PC-9 (cell line): ENCODE data around the gene LMO7. TPM values are rescaled to one million over a fixed set of nuclear protein-coding genes. Genes with fewer than 3 reads are reported as not detected.

Experiments used
- BruUV-seq: library from RNA; stranded (reverse); fragments of 400-500 nt; replicated peaks from 2 replicates; lab custom pipeline; 2021; lab: Mats Ljungman, UMichigan
- CTCF ChIA-PET: fragments of 300-600 bp; sonication (Branson Sonifier 250); formaldehyde crosslinking; loops from one replicate; lab custom pipeline; 2022; ENCODE audit warnings: antibody characterized with exemption; lab: Charles Lee
- POLR2A ChIA-PET: fragments of 300-600 bp; sonication (Branson Sonifier 250); formaldehyde crosslinking; loops from one replicate; lab custom pipeline; 2022; ENCODE audit warnings: antibody characterized with exemption; ENCODE audit not compliant: unreplicated experiment; lab: Charles Lee
- DNase-seq, 2 experiments: peaks; one replicate each; pipeline versions ENCODE4 v3.0.0 to v3.0.0-alpha.2; 2015 to 2022; ENCODE audit warnings: mixed read lengths in 1 of 2
- H2AFZ ChIP-seq: fragments of 200-600 bp; sonication (generic); 2 replicates; pipeline ENCODE4 v1.8.1; 2017; ENCODE audit warnings: antibody characterized with exemption
- H3F3A ChIP-seq: fragments of 200-600 bp; sonication (generic); 2 replicates; pipeline ENCODE4 v1.8.1; 2017; ENCODE audit warnings: antibody characterized with exemption, mild to moderate bottlenecking, low read depth; ENCODE audit not compliant: insufficient read depth
- H3K27ac ChIP-seq: fragments of 200-600 bp; sonication (generic); 2 replicates; pipeline ENCODE4 v1.6.1; 2016; ENCODE audit warnings: mixed run types
- H3K27me3 ChIP-seq: fragments of 200-600 bp; sonication (generic); 2 replicates; pipeline ENCODE4 v1.6.1; 2016; ENCODE audit warnings: low read depth, mixed run types; ENCODE audit not compliant: insufficient read depth
- H3K36me3 ChIP-seq: fragments of 200-600 bp; sonication (generic); 2 replicates; pipeline ENCODE4 v1.6.1; 2016; ENCODE audit warnings: low read depth, mixed run types
- H3K4me1 ChIP-seq: fragments of 200-600 bp; sonication (generic); replicated peaks from 2 replicates; pipeline ENCODE4 v1.6.1; 2016; ENCODE audit warnings: mixed run types; ENCODE audit not compliant: insufficient read depth
- H3K4me2 ChIP-seq: fragments of 200-600 bp; sonication (generic); 2 replicates; pipeline ENCODE4 v1.6.1; 2017; ENCODE audit warnings: mixed run types
- H3K4me3 ChIP-seq: fragments of 200-600 bp; sonication (generic); 2 replicates; pipeline ENCODE4 v1.6.1; 2016; ENCODE audit warnings: mixed run types
- H3K79me2 ChIP-seq: fragments of 200-600 bp; sonication (generic); 2 replicates; pipeline ENCODE4 v1.6.1; 2017; ENCODE audit warnings: low read depth, mixed run types
- H3K9me2 ChIP-seq: fragments of 200-600 bp; sonication (generic); 2 replicates; pipeline ENCODE4 v1.8.1; 2017; ENCODE audit warnings: mild to moderate bottlenecking; ENCODE audit not compliant: insufficient read depth
- H3K9me3 ChIP-seq: fragments of 200-600 bp; sonication (generic); 2 replicates; pipeline ENCODE4 v1.8.1; 2016; ENCODE audit warnings: low read depth; ENCODE audit not compliant: insufficient read depth
- H4K20me1 ChIP-seq: fragments of 200-600 bp; sonication (generic); 2 replicates; pipeline ENCODE4 v1.8.1; 2017; ENCODE audit not compliant: insufficient read depth
- EZH2 ChIP-seq: fragments of 200-600 bp; sonication (generic); IDR thresholded peaks from 2 replicates; pipeline ENCODE4 v1.8.0; 2017; ENCODE audit warnings: antibody characterized with exemption, low read depth
- intact Hi-C: fragments of 100-400 bp; cut with micrococcal nuclease; formaldehyde crosslinking; loops from one replicate; pipeline ENCODE4 v1.10.0; 2022; ENCODE audit not compliant: unreplicated experiment
- total RNA-seq: library from RNA; stranded (reverse); gene quantifications from 2 replicates; pipeline ENCODE4 v1.2.3, GENCODE V29; 2021
- TF ChIP-seq, protein P1 (sequence below): fragments of 200-600 bp; sonication (generic); conservative IDR thresholded peaks from 2 replicates; pipeline ENCODE4 v1.6.1; 2017; ENCODE audit warnings: mixed run types, antibody characterized with exemption, mild to moderate bottlenecking, moderate library complexity

LMO7 gene
- total RNA-seq, 1 experiment from 2014 or later, result 93.0 TPM

DNA sequence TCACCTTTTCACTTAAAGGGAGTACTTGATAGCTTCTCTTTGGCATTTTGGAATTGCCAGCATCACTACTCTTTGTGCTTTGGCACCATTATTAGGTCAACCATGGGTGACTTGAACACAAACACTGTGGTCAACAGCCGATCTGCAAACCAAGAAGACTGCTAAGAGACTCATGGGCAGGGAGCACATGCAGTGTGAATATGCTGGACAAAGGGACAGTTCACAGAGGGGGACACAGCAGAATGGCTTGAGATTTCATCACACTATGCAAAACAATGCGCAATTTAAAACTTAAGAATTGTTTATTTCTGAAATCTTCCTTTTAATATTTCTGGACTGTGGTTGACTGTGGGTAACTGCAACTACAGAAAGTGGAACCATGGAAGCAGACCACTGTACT lies 64.4 kb downstream of the LMO7 start:
- Histone ChIP-seq H3K27ac (no peak overlapping the region), H3K4me2 (no peak overlapping the region), H3K36me3 (no peaks in the 10 kb centered on the region), H3K27me3 (no peaks in the 10 kb centered on the region), H3K9me3 (peaks cover 35% of the 10 kb centered on the region), H3F3A (peaks cover 26% of the 10 kb centered on the region), H2AFZ (no peak overlapping the region), H3K4me3 (no peak overlapping the region), H3K79me2 (peaks cover 15% of the 10 kb centered on the region; the same call in 1 of the 2 replicates), H4K20me1 (no peaks in the 10 kb centered on the region), H3K9me2 (no peaks in the 10 kb centered on the region), H3K4me1 (peaks cover 35% of the 10 kb centered on the region)
- ChIA-PET CTCF (no interaction called here), POLR2A (no interaction called here)
- intact Hi-C loops, result no loop called here
- DNase-seq, result no peak
- TF ChIP-seq EZH2, result no peak
- TF ChIP-seq, protein P1, sequence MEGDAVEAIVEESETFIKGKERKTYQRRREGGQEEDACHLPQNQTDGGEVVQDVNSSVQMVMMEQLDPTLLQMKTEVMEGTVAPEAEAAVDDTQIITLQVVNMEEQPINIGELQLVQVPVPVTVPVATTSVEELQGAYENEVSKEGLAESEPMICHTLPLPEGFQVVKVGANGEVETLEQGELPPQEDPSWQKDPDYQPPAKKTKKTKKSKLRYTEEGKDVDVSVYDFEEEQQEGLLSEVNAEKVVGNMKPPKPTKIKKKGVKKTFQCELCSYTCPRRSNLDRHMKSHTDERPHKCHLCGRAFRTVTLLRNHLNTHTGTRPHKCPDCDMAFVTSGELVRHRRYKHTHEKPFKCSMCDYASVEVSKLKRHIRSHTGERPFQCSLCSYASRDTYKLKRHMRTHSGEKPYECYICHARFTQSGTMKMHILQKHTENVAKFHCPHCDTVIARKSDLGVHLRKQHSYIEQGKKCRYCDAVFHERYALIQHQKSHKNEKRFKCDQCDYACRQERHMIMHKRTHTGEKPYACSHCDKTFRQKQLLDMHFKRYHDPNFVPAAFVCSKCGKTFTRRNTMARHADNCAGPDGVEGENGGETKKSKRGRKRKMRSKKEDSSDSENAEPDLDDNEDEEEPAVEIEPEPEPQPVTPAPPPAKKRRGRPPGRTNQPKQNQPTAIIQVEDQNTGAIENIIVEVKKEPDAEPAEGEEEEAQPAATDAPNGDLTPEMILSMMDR, result no peak
- no TSS peak for BruUV-seq

DNA sequence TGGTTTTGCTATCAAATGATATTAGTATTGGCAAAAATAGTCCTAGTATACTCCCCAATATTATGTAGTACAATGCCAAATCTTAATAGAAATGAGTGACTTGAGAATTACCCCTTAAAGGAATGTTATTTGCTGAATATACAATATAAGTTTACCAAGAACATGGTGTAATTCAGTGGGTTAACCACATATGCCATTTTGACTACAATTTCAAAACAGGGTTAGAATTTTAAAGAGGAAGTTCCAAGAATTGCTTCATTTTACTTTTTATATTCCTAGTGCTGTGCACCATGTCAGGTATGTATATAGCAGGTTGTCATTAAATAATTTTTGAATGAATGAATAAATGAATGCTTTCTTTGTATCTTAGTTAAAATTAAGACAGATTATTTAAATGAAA lies 66.3 kb downstream of the LMO7 start:
- H3K4me3 ChIP-seq, result no peak overlapping the region
- H3K27me3 ChIP-seq, result no peaks in the 10 kb centered on the region
- peaks cover 54% of the 10 kb centered on the region for H3K4me1 ChIP-seq
- BruUV-seq, result no TSS peak
- H3K9me3 ChIP-seq, result peaks cover 31% of the 10 kb centered on the region
- ChIA-PET POLR2A (no interaction called here), CTCF (no interaction called here)
- TF ChIP-seq, protein P1, result no peak
- no peak for TF ChIP-seq EZH2
- H3F3A ChIP-seq, result peaks cover 36% of the 10 kb centered on the region
- intact Hi-C loops, result no loop called here
- H3K36me3 ChIP-seq, result no peaks in the 10 kb centered on the region
- no peak overlapping the region for H2AFZ ChIP-seq
- no peak overlapping the region for H3K4me2 ChIP-seq
- H3K9me2 ChIP-seq, result no peaks in the 10 kb centered on the region
- peak overlapping the region; percentile 100; the same call in 1 of the 2 replicates for H3K27ac ChIP-seq
- peaks cover 15% of the 10 kb centered on the region; the same call in 1 of the 2 replicates for H3K79me2 ChIP-seq
- no peak for DNase-seq
- no peaks in the 10 kb centered on the region for H4K20me1 ChIP-seq

DNA sequence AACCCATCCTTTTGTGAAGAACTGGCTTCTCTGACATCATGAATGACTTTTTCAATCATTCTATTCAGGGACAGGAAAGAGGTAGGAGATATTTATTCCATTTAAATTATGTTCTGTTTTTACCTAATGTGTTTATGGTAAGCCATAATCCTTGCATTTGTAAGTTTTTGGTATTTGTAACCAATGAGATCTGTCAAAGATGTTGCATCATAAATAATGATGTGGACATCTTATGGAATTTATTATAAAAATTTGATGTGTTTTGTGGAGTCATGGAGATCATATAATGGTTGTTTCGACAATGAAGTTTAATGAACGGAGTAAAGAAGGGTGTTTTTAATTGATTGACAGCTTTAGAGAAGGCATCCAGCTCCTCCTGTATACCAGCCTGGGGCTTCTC lies 67.6 kb downstream of the LMO7 start:
- H3K4me1 ChIP-seq, result peaks cover 57% of the 10 kb centered on the region
- H3K9me3 ChIP-seq, result peaks cover 22% of the 10 kb centered on the region
- TF ChIP-seq, protein P1, result no peak
- no peak for TF ChIP-seq EZH2
- peak overlapping the region; percentile 49 for H3K4me3 ChIP-seq
- peaks cover 18% of the 10 kb centered on the region; the same call in 1 of the 2 replicates for H3K79me2 ChIP-seq
- no peaks in the 10 kb centered on the region for H3K9me2 ChIP-seq
- peaks cover 36% of the 10 kb centered on the region for H3F3A ChIP-seq
- peak overlapping the region; percentile 89 for H3K4me2 ChIP-seq
- H3K27ac ChIP-seq, result peak overlapping the region; percentile 100
- intact Hi-C loops, result loop anchor here (2.0 kb wide), 2 partner anchors 67 to 1819 kb away; no protein-coding TSS in a partner anchor
- CTCF ChIA-PET, result interaction anchor here (1.4 kb wide), 1 partner anchor 8 kb away, joined by 6 read pairs; no protein-coding TSS in a partner anchor
- H4K20me1 ChIP-seq, result no peaks in the 10 kb centered on the region
- POLR2A ChIA-PET, result no interaction called here
- no TSS peak for BruUV-seq
- DNase-seq, result no peak
- H3K27me3 ChIP-seq, result no peaks in the 10 kb centered on the region
- peak overlapping the region; percentile 80; the same call in 1 of the 2 replicates for H2AFZ ChIP-seq
- H3K36me3 ChIP-seq, result no peaks in the 10 kb centered on the region
